T-helper 2 cell treated with Interferon-gamma antibody and Interleukin-4, amounts not matched to agents 100 ng/mL and 5 ng/mL, for 36 hours (primary cell): Measurements from ENCODE around the gene PTDSS2. TPM values are rescaled to one million over a fixed set of nuclear protein-coding genes. Genes with fewer than 3 reads are reported as not detected.
"Not testable (repeated sequence)": the region's sequence is repeated elsewhere in the genome, so short reads cannot be mapped to it uniquely, and the experiment has no call there.

ENCODE experiments used
- intact Hi-C: fragments of 100-400 bp; cut with micrococcal nuclease; formaldehyde crosslinking; loops from one replicate; pipeline ENCODE4 v1.15.1; 2023
- total RNA-seq: library from RNA; stranded (reverse); gene quantifications from 2 replicates; pipeline ENCODE4 v1.2.3, GENCODE V29; 2022

The PTDSS2 gene
- total RNA-seq, 1 donor from 2014 or later = 26.5 TPM

- intact Hi-C loops = no loop called here
These were observed 53.3 kb downstream of the PTDSS2 start for GRCh38 chr11:503179-503981.

GRCh38 chr11:504053-504993 lies 54.2 kb downstream of the PTDSS2 start:
- intact Hi-C loops = no loop called here

- intact Hi-C loops = no loop called here
These were observed 54.9 kb downstream of the PTDSS2 start for GRCh38 chr11:504994-505344.

GRCh38 chr11:506238-506994 lies 56.3 kb downstream of the PTDSS2 start:
- intact Hi-C loops = loop anchor here (1.0 to 2.0 kb wide), 6 partner anchors 54 to 189 kb away; partner anchors contain the start of genes DEAF1, LMNTD2, RASSF7 and TMEM80

- intact Hi-C loops = loop anchor here (1.0 to 2.0 kb wide), 9 partner anchors 11 to 271 kb away; partner anchors contain the start of genes DEAF1, HRAS, LMNTD2 and PSMD13
These were observed 57.1 kb downstream of the PTDSS2 start, which contains the start of gene RNH1 for GRCh38 chr11:506995-507726. TSS of gene RNH1 (minus strand) at chr11:507242. CDS start at chr11:502162, 5,080 bp downstream.

- intact Hi-C loops = loop anchor here (1.0 to 2.0 kb wide), 5 partner anchors 10 to 272 kb away; partner anchors contain the start of genes HRAS, PSMD13 and SIRT3
These were observed 57.8 kb downstream of the PTDSS2 start for GRCh38 chr11:507727-508515.

GRCh38 chr11:508956-509355 lies 58.9 kb downstream of the PTDSS2 start:
- intact Hi-C loops = no loop called here

- intact Hi-C loops = no loop called here
These were observed 62.9 kb downstream of the PTDSS2 start for GRCh38 chr11:512761-513595.

GRCh38 chr11:514606-515005 lies 64.5 kb downstream of the PTDSS2 start:
- intact Hi-C loops = no loop called here

GRCh38 chr11:515131-515530 lies 65.1 kb downstream of the PTDSS2 start:
- intact Hi-C loops = no loop called here

GRCh38 chr11:516400-516799 lies 66.3 kb downstream of the PTDSS2 start:
- intact Hi-C loops = no loop called here

- intact Hi-C loops = not testable (repeated sequence)
These were observed 67.0 kb downstream of the PTDSS2 start for GRCh38 chr11:516918-517685.

GRCh38 chr11:518463-519202 lies 68.6 kb downstream of the PTDSS2 start:
- intact Hi-C loops = loop anchor here (1.0 to 2.0 kb wide), 3 partner anchors 11 to 68 kb away; partner anchors contain the start of genes HRAS, PTDSS2 and RNH1

GRCh38 chr11:520428-521176 lies 70.5 kb downstream of the PTDSS2 start:
- intact Hi-C loops = no loop called here

GRCh38 chr11:521177-521688 lies 71.2 kb downstream of the PTDSS2 start:
- intact Hi-C loops = no loop called here

GRCh38 chr11:526192-526591 lies 76.1 kb downstream of the PTDSS2 start:
- intact Hi-C loops = no loop called here
